LNCAP (cell line): ENCODE results near the gene FREM3.

Experiments
- CTCF ChIP-seq: fragments of 450-650 bp; IDR thresholded peaks from 2 replicates; pipeline ENCODE4 v1.5.1; 2017; ENCODE audit warnings: mild to moderate bottlenecking

The FREM3 gene

GRCh38 chr4:143700416-143701352, at the start of gene FREM3:
Gene FREM3, minus strand, starts transcription at chr4:143700675. Its CDS starts 0 bp downstream, at chr4:143700675.
- no peak for TF ChIP-seq CTCF

GRCh38 chr4:143745874-143746273, 45.4 kb upstream of the FREM3 start:
- no peak for TF ChIP-seq CTCF

- no peak for TF ChIP-seq CTCF
Measured at GRCh38 chr4:143743591-143743990, 43.1 kb upstream of the FREM3 start.

- TF ChIP-seq CTCF = no peak
Measured at GRCh38 chr4:143742834-143743233, 42.4 kb upstream of the FREM3 start.

- no peak for TF ChIP-seq CTCF
Measured at GRCh38 chr4:143736861-143737260, 36.4 kb upstream of the FREM3 start.

- TF ChIP-seq CTCF = no peak
Measured at GRCh38 chr4:143728166-143728565, 27.7 kb upstream of the FREM3 start.

GRCh38 chr4:143726714-143727113, 26.2 kb upstream of the FREM3 start:
- TF ChIP-seq CTCF = no peak
